GM12878 (cell line): ENCODE results near the gene PRKAG3. TPM values are rescaled to one million over a fixed set of nuclear protein-coding genes. Genes with fewer than 3 reads are reported as not detected.
A peak's percentile ranks its signal among the peaks of the same experiment; 100 is the strongest.

Experiments used
- ATAC-seq: fragments of 200-7000 bp; cut with Tn5 transposase; 3 replicates; pipeline ENCODE4 v1.9.1; 2020; ENCODE audit warnings: mild to moderate bottlenecking, moderate library complexity
- BruUV-seq: library from RNA; stranded (reverse); fragments of 400-500 nt; replicated peaks from 2 replicates; lab custom pipeline; 2021; lab: Mats Ljungman, UMichigan
- CTCF ChIA-PET: fragments of 300-600 bp; sonication (Branson Sonifier 250); formaldehyde crosslinking; extraction: SDS; loops from one replicate; lab custom pipeline; 2021; ENCODE audit warnings: inconsistent platforms; lab: Yijun Ruan, JAX
- POLR2A ChIA-PET: fragments of 350-600 bp; formaldehyde crosslinking; extraction: SDS; loops from one replicate; lab custom pipeline; 2021; ENCODE audit warnings: inconsistent platforms; lab: Charles Lee
- RAD21 ChIA-PET: fragments of 300-600 bp; sonication (Branson Sonifier 250); formaldehyde crosslinking; loops from one replicate; lab custom pipeline; 2023; ENCODE audit warnings: antibody characterized with exemption; ENCODE audit not compliant: unreplicated experiment; lab: Charles Lee
- SMC1A ChIA-PET: fragments of 300-600 bp; sonication (Branson Sonifier 250); formaldehyde crosslinking; loops from one replicate; lab custom pipeline; 2023; ENCODE audit not compliant: unreplicated experiment, uncharacterized antibody; lab: Charles Lee
- DNase-seq: peaks from one replicate; pipeline ENCODE4 v3.0.0-alpha.2; 2011; ENCODE audit warnings: low read depth, low spot score
- FAIRE-seq: peaks from 3 replicates; lab custom pipeline; 2011; peaks lifted over from hg19 to GRCh38; lab: Jason Lieb, UNC
- H2AFZ ChIP-seq: 2 replicates; pipeline ENCODE4 v1.6.0; 2011; ENCODE audit warnings: low read depth, low read length, control low read depth; ENCODE audit not compliant: control insufficient read depth
- H3K27ac ChIP-seq: 2 replicates; pipeline ENCODE4 v1.5.1; 2011; ENCODE audit warnings: control low read depth; ENCODE audit not compliant: control insufficient read depth, insufficient read depth
- H3K27me3 ChIP-seq, 2 experiments: replicated peaks in 1 of 2; 2 replicates each; pipeline versions ENCODE4 v1.6.0 to v1.6.1; 2011; ENCODE audit warnings: low read length in 1 of 2; ENCODE audit not compliant: control insufficient read depth in 2 of 2, insufficient read depth in 2 of 2
- H3K36me3 ChIP-seq, 2 experiments: 2 replicates each; pipeline ENCODE4 v1.5.1; 2011; ENCODE audit warnings: low read length in 1 of 2; ENCODE audit not compliant: control insufficient read depth in 2 of 2, insufficient read depth in 2 of 2
- H3K4me1 ChIP-seq: 2 replicates; pipeline ENCODE4 v1.6.1; 2011; ENCODE audit warnings: mild to moderate bottlenecking, low read length, moderate library complexity, mixed read lengths; ENCODE audit not compliant: control insufficient read depth, insufficient read depth
- H3K4me2 ChIP-seq: 2 replicates; pipeline ENCODE4 v1.6.0; 2011; ENCODE audit warnings: control low read depth; ENCODE audit not compliant: control insufficient read depth, insufficient read depth
- H3K4me3 ChIP-seq: fragments of 200-600 bp; sonication (generic); 2 replicates; pipeline ENCODE4 v1.5.1; 2016
- H3K79me2 ChIP-seq: 2 replicates; pipeline ENCODE4 v1.6.0; 2011; ENCODE audit warnings: low read length; ENCODE audit not compliant: control insufficient read depth, insufficient read depth
- H3K9ac ChIP-seq: 2 replicates; pipeline ENCODE4 v1.8.0; 2011; ENCODE audit warnings: low read length, control low read depth, mixed read lengths; ENCODE audit not compliant: control insufficient read depth, insufficient read depth
- H3K9me3 ChIP-seq: replicated peaks from 3 replicates; pipeline ENCODE4 v1.5.1; 2011; ENCODE audit warnings: mild to moderate bottlenecking, low read length; ENCODE audit not compliant: control insufficient read depth, insufficient read depth
- H4K20me1 ChIP-seq: 2 replicates; pipeline ENCODE4 v1.6.0; 2011; ENCODE audit not compliant: control insufficient read depth, insufficient read depth
- ATF7 ChIP-seq: fragments of 450-650 bp; IDR thresholded peaks from 2 replicates; pipeline ENCODE4 v1.6.1; 2016; ENCODE audit warnings: low read depth, mild to moderate bottlenecking
- CHD4 ChIP-seq: fragments of 200-600 bp; sonication (generic); IDR thresholded peaks from 2 replicates; pipeline ENCODE4 v1.6.1; 2016; ENCODE audit warnings: mild to moderate bottlenecking
- DPF2 ChIP-seq: fragments of 450-650 bp; IDR thresholded peaks from 2 replicates; pipeline ENCODE4 v1.6.1; 2017; ENCODE audit warnings: mild to moderate bottlenecking
- EED ChIP-seq: sonication (generic); IDR thresholded peaks from 2 replicates; pipeline ENCODE4 v1.6.1; 2016; ENCODE audit warnings: antibody characterized with exemption, low read depth
- ESRRA ChIP-seq: IDR thresholded peaks from 2 replicates; pipeline ENCODE4 v1.6.1; 2012; ENCODE audit warnings: mild to moderate bottlenecking, low read length, improper control_type of control experiment
- JUNB ChIP-seq: IDR thresholded peaks from 2 replicates; pipeline ENCODE4 v1.6.1; 2016; ENCODE audit warnings: antibody characterized with exemption, mild to moderate bottlenecking
- MEF2A ChIP-seq: IDR thresholded peaks from 2 replicates; pipeline ENCODE4 v1.6.1; 2011; ENCODE audit warnings: low read depth, mild to moderate bottlenecking, low read length, moderate library complexity; ENCODE audit not compliant: insufficient read depth
- NR2C2 ChIP-seq: IDR thresholded peaks from 2 replicates; pipeline ENCODE4 v1.6.1; 2011; ENCODE audit warnings: borderline replicate concordance, low read depth; ENCODE audit not compliant: control insufficient read depth, insufficient read length
- RAD21 ChIP-seq: IDR thresholded peaks from 2 replicates; pipeline ENCODE4 v1.6.1; 2011; ENCODE audit warnings: mild to moderate bottlenecking, low read depth, low read length, moderate library complexity; ENCODE audit not compliant: insufficient read depth
- RAD51 ChIP-seq: fragments of 450-650 bp; IDR thresholded peaks from 2 replicates; pipeline ENCODE4 v1.6.1; 2016; ENCODE audit warnings: moderate library complexity, mild to moderate bottlenecking, inconsistent platforms
- RBBP5 ChIP-seq: fragments of 200-600 bp; sonication (generic); conservative IDR thresholded peaks from 2 replicates; pipeline ENCODE4 v1.6.1; 2016
- RFX5 ChIP-seq: IDR thresholded peaks from 2 replicates; pipeline ENCODE4 v1.6.1; 2011; ENCODE audit warnings: low read depth, low read length, improper control_type of control experiment
- SPI1 ChIP-seq: IDR thresholded peaks from 2 replicates; pipeline ENCODE4 v1.6.1; 2011; ENCODE audit warnings: low read depth, mild to moderate bottlenecking, low read length, moderate library complexity, borderline replicate concordance; ENCODE audit not compliant: insufficient read depth
- SREBF2 ChIP-seq: IDR thresholded peaks from 2 replicates; pipeline ENCODE4 v1.6.1; 2012; ENCODE audit warnings: mild to moderate bottlenecking, low read length
- ZNF622 ChIP-seq: fragments of 450-650 bp; IDR thresholded peaks from 2 replicates; pipeline ENCODE4 v1.6.1; 2017; ENCODE audit warnings: mild to moderate bottlenecking, inconsistent platforms
- WGBS: methylation state at CpG from one replicate; pipeline ENCODE4 v1.1.6; 2016; ENCODE audit warnings: low lambda C conversion rate; ENCODE audit not compliant: insufficient replicate concordance, insufficient coverage; ENCODE audit errors: missing lambda C conversion rate; 5-methylcytosine and 5-hydroxymethylcytosine counted together
- in situ Hi-C: fragments of 300-500 bp; cut with MboI; formaldehyde crosslinking; loops from 9 replicates; pipeline ENCODE4 v1.14.3; 2018; ENCODE audit warnings: mixed read lengths
- intact Hi-C: fragments of 100-400 bp; cut with micrococcal nuclease; formaldehyde crosslinking; loops from one replicate; pipeline ENCODE4 v1.14.2; 2022; ENCODE audit not compliant: unreplicated experiment
- polyA plus RNA-seq, 11 experiments: library from polyadenylated mRNA; depleted of rRNA in 4 of 11; unstranded in 6 of 11; stranded (reverse) in 5 of 11; fragments of >200 nt; fragmentation: Nextera tagmentation in 4 of 11; fragmentation: Illumina TruSeq in 1 of 11; extraction: Ambion mirVana in 4 of 11; extraction: Trizol in 1 of 11; gene quantifications; 1 replicate in 1 of 11; 2 replicates in 10 of 11; pipeline versions ENCODE4 v1.2.1 to v1.2.3, GENCODE V29; 2011 to 2016; ENCODE audit warnings: inconsistent platforms in 2 of 11, missing spikeins in 2 of 11, low read depth in 1 of 11
- total RNA-seq, 4 experiments: library from RNA; depleted of rRNA in 3 of 4; stranded (reverse); fragments of >200 nt in 3 of 4; fragmentation: Illumina TruSeq in 1 of 4; extraction: Trizol in 1 of 4; gene quantifications; 2 replicates each; pipeline versions ENCODE4 v1.2.1 to v1.2.3, GENCODE V29; 2013 to 2021
- TF ChIP-seq, protein P1 (sequence below): fragments of 450-650 bp; IDR thresholded peaks from 2 replicates; pipeline ENCODE4 v1.6.1; 2016; ENCODE audit warnings: mild to moderate bottlenecking
- TF ChIP-seq, protein P2 (sequence below): fragments of 450-650 bp; conservative IDR thresholded peaks from 2 replicates; pipeline ENCODE4 v1.6.1; 2017; ENCODE audit warnings: mild to moderate bottlenecking, moderate library complexity
- TF ChIP-seq, protein P3 (sequence below): fragments of 450-650 bp; formaldehyde crosslinking; IDR thresholded peaks from 2 replicates; pipeline ENCODE4 v1.5.0; 2022; ENCODE audit warnings: mild to moderate bottlenecking, missing genetic modification characterization

The PRKAG3 gene
- total and polyA plus RNA-seq, 10 of the 15 experiments (the other 5 are each of a cell fraction or from before 2014, with no cell fraction given): 0.04 to 0.12 (median 0.06) TPM; not detected in 7

DNA sequence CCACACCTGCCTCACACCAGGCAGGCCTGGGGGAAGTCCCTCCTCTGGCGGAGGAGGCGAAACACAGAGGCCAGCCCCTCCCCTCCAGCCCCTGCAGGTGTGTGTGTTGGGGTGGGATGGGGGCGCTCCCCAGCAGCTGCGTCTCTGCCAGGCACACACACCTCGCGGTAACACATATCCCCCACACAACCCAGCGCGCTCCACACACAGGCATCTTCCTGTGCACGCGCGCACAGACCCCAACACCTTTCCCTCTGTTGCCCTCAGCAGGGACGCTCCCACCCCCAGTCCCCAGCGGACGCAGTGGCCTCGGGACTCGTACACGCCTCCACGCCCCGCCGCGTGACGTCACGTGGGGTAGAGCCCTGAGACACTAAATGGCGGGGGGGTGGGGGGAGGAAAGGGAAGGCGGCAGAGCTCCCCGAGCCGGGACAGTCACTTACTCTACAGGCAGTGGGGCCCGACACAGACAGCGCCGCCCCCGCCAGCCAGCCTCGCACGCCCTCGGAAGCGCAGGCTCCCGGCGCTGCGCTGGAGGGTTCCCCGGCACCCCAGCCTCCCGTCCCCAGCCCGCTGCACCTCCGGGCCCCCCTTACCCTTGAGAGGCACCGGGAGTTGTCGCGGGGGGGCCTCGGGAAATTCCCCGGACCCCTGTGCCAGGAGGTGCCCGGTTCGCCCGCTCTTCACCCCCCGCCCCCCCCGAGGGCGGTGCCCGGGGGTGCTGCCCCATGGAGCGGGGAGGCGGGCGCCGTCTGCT, 48.7 kb upstream of the PRKAG3 start, which contains the start of gene WNT10A:
TSS of gene WNT10A (plus strand) at position 751 of the 757 bp plus-strand sequence. CDS start 144 bp downstream, outside the sequence.
- Histone ChIP-seq H3K27me3 (no peaks in the 10 kb centered on the region), H3K9ac (peak within 1 kb of the TSS; percentile 82)
- TF ChIP-seq RAD21 (no peak), EED (peak; percentile 64), RFX5 (no peak; the same call in 1 of the 2 replicates), MEF2A (no peak), RAD51 (peak; percentile 74), ATF7 (peak; percentile 92), CHD4 (no peak), RBBP5 (no peak), ZNF622 (no peak), DPF2 (peak; percentile 94), JUNB (no peak), ESRRA (no peak), SPI1 (no peak), SREBF2 (no peak), NR2C2 (no peak)
- TF ChIP-seq, protein P1, sequence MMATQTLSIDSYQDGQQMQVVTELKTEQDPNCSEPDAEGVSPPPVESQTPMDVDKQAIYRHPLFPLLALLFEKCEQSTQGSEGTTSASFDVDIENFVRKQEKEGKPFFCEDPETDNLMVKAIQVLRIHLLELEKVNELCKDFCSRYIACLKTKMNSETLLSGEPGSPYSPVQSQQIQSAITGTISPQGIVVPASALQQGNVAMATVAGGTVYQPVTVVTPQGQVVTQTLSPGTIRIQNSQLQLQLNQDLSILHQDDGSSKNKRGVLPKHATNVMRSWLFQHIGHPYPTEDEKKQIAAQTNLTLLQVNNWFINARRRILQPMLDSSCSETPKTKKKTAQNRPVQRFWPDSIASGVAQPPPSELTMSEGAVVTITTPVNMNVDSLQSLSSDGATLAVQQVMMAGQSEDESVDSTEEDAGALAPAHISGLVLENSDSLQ: no peak
- TF ChIP-seq, protein P2, sequence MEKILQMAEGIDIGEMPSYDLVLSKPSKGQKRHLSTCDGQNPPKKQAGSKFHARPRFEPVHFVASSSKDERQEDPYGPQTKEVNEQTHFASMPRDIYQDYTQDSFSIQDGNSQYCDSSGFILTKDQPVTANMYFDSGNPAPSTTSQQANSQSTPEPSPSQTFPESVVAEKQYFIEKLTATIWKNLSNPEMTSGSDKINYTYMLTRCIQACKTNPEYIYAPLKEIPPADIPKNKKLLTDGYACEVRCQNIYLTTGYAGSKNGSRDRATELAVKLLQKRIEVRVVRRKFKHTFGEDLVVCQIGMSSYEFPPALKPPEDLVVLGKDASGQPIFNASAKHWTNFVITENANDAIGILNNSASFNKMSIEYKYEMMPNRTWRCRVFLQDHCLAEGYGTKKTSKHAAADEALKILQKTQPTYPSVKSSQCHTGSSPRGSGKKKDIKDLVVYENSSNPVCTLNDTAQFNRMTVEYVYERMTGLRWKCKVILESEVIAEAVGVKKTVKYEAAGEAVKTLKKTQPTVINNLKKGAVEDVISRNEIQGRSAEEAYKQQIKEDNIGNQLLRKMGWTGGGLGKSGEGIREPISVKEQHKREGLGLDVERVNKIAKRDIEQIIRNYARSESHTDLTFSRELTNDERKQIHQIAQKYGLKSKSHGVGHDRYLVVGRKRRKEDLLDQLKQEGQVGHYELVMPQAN: peak; percentile 70; the same call in 1 of the 2 replicates
- TF ChIP-seq, protein P3, sequence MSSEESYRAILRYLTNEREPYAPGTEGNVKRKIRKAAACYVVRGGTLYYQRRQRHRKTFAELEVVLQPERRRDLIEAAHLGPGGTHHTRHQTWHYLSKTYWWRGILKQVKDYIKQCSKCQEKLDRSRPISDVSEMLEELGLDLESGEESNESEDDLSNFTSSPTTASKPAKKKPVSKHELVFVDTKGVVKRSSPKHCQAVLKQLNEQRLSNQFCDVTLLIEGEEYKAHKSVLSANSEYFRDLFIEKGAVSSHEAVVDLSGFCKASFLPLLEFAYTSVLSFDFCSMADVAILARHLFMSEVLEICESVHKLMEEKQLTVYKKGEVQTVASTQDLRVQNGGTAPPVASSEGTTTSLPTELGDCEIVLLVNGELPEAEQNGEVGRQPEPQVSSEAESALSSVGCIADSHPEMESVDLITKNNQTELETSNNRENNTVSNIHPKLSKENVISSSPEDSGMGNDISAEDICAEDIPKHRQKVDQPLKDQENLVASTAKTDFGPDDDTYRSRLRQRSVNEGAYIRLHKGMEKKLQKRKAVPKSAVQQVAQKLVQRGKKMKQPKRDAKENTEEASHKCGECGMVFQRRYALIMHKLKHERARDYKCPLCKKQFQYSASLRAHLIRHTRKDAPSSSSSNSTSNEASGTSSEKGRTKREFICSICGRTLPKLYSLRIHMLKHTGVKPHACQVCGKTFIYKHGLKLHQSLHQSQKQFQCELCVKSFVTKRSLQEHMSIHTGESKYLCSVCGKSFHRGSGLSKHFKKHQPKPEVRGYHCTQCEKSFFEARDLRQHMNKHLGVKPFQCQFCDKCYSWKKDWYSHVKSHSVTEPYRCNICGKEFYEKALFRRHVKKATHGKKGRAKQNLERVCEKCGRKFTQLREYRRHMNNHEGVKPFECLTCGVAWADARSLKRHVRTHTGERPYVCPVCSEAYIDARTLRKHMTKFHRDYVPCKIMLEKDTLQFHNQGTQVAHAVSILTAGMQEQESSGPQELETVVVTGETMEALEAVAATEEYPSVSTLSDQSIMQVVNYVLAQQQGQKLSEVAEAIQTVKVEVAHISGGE: no peak

More for the DNA sequence above, 48.7 kb upstream of the PRKAG3 start, which contains the start of gene WNT10A:
- ChIA-PET POLR2A (interaction anchor here (0.6 to 10.6 kb wide), 6 partner anchors 12 to 593 kb away, joined by 3 to 360 read pairs (median 4); partner anchors contain the start of gene TTLL4), RAD21 (interaction anchor here (16.0 kb wide), 1 partner anchor 15 kb away, joined by 871 read pairs; no protein-coding TSS in a partner anchor), CTCF (interaction anchor here (0.9 to 21.9 kb wide), 5 partner anchors 11 to 350 kb away, joined by 3 to 1364 read pairs (median 4); no protein-coding TSS in a partner anchor), SMC1A (interaction anchor here (1.4 to 15.8 kb wide), 4 partner anchors 6 to 79 kb away, joined by 3 to 780 read pairs (median 20); partner anchors contain the start of gene CDK5R2)
- Histone ChIP-seq H3K4me3 (peak within 1 kb of the TSS; percentile 96), H2AFZ (peak within 1 kb of the TSS; percentile 52), H3K4me2 (peak within 1 kb of the TSS; percentile 84), H3K9me3 (no peaks in the 10 kb centered on the region), H3K36me3 (peaks cover 0 to 5% of the 10 kb centered on the region in 2 experiments; a peak in 1 of 4 replicates), H3K79me2 (peaks cover 50% of the 10 kb centered on the region), H3K27ac (peak within 1 kb of the TSS; percentile 52), H3K4me1 (peaks cover 50% of the 10 kb centered on the region), H4K20me1 (no peaks in the 10 kb centered on the region)
- no peak for FAIRE-seq
- peak; percentile 75 for ATAC-seq
- under 1% methylated on average over 28 of the region's 58 CpGs for WGBS
- intact Hi-C loops (loop anchor here (1.0 kb wide), 1 partner anchor 16 kb away; no protein-coding TSS in a partner anchor), in situ Hi-C loops (no loop called here)
- peak; percentile 80 for DNase-seq
- BruUV-seq: no TSS peak
